ENCODE results near the gene GPR160.

GPR160 gene

GRCh38 chr3:170117134-170117533, 79.3 kb downstream of the GPR160 start:
- no peak for DNase-seq

- no peak for DNase-seq
Measured at GRCh38 chr3:170128259-170128976, 90.6 kb downstream of the GPR160 start.

GRCh38 chr3:170128977-170129431, 91.2 kb downstream of the GPR160 start:
- DNase-seq, result peak; percentile 7

- DNase-seq, result no peak
Measured at GRCh38 chr3:170130532-170130931, 92.7 kb downstream of the GPR160 start.

- no peak for DNase-seq
Measured at GRCh38 chr3:170132335-170132734, 94.5 kb downstream of the GPR160 start.

Measured in stimulated activated CD4-positive, alpha-beta T cell treated with anti-CD3 and anti-CD28 coated beads, Interleukin-4, amount 100 ng/mL, for 24 hours (primary cell).